HPDE6-E6E7 (cell line): Measurements from ENCODE around the gene SLC9A9.

Experiments
- DNase-seq: peaks from one replicate; pipeline ENCODE4 v3.0.0; 2011; ENCODE audit warnings: missing footprints; ENCODE audit errors: extremely low spot score

The SLC9A9 gene

GRCh38 chr3:143506190-143506589, 342.1 kb downstream of the SLC9A9 start:
- no peak for DNase-seq

- DNase-seq = no peak
Observed at GRCh38 chr3:143503325-143503885, 344.9 kb downstream of the SLC9A9 start.

GRCh38 chr3:143502081-143502480, 346.2 kb downstream of the SLC9A9 start:
- DNase-seq = no peak

- no peak for DNase-seq
Observed at GRCh38 chr3:143497382-143497781, 350.9 kb downstream of the SLC9A9 start.

GRCh38 chr3:143496191-143496590, 352.1 kb downstream of the SLC9A9 start:
- no peak for DNase-seq

GRCh38 chr3:143495527-143495926, 352.7 kb downstream of the SLC9A9 start:
- no peak for DNase-seq

- DNase-seq = no peak
Observed at GRCh38 chr3:143486611-143487010, 361.7 kb downstream of the SLC9A9 start.

- no peak for DNase-seq
Observed at GRCh38 chr3:143484846-143485512, 363.3 kb downstream of the SLC9A9 start.

- no peak for DNase-seq
Observed at GRCh38 chr3:143483214-143483613, 365.1 kb downstream of the SLC9A9 start.

- no peak for DNase-seq
Observed at GRCh38 chr3:143482106-143483088, 365.9 kb downstream of the SLC9A9 start.

GRCh38 chr3:143480344-143480743, 367.9 kb downstream of the SLC9A9 start:
- no peak for DNase-seq

GRCh38 chr3:143479727-143480126, 368.5 kb downstream of the SLC9A9 start:
- DNase-seq = no peak

GRCh38 chr3:143478115-143478693, 370.1 kb downstream of the SLC9A9 start:
- no peak for DNase-seq

GRCh38 chr3:143476965-143477640, 371.2 kb downstream of the SLC9A9 start:
- DNase-seq = no peak

- DNase-seq = no peak
Observed at GRCh38 chr3:143475981-143476380, 372.3 kb downstream of the SLC9A9 start.

- DNase-seq = no peak
Observed at GRCh38 chr3:143472731-143473523, 375.3 kb downstream of the SLC9A9 start.

- no peak for DNase-seq
Observed at GRCh38 chr3:143471705-143472104, 376.6 kb downstream of the SLC9A9 start.

GRCh38 chr3:143469159-143469558, 379.1 kb downstream of the SLC9A9 start:
- DNase-seq = no peak

GRCh38 chr3:143465666-143466065, 382.6 kb downstream of the SLC9A9 start:
- no peak for DNase-seq

GRCh38 chr3:143464850-143465249, 383.4 kb downstream of the SLC9A9 start:
- no peak for DNase-seq

GRCh38 chr3:143455480-143455879, 392.8 kb downstream of the SLC9A9 start:
- DNase-seq = no peak
